Ishikawa (cell line): Measurements from ENCODE around the gene SORCS3.

Source experiments
- CEBPB ChIP-seq: IDR thresholded peaks from 2 replicates; pipeline ENCODE4 v1.6.1; 2012
- CREB1 ChIP-seq: IDR thresholded peaks from 2 replicates; pipeline ENCODE4 v1.6.1; 2012; ENCODE audit warnings: low read depth
- EGR1 ChIP-seq: IDR thresholded peaks from 2 replicates; pipeline ENCODE4 v1.6.1; 2012
- EP300 ChIP-seq: IDR thresholded peaks from 2 replicates; pipeline ENCODE4 v1.6.1; 2012; ENCODE audit warnings: borderline replicate concordance
- FOXM1 ChIP-seq: IDR thresholded peaks from 2 replicates; pipeline ENCODE4 v1.6.1; 2012; ENCODE audit warnings: low read depth, borderline replicate concordance
- MAX ChIP-seq: IDR thresholded peaks from 2 replicates; pipeline ENCODE4 v1.6.1; 2012
- RAD21 ChIP-seq: IDR thresholded peaks from 2 replicates; pipeline ENCODE4 v1.6.1; 2012; ENCODE audit warnings: low read depth
- REST ChIP-seq: IDR thresholded peaks from 2 replicates; pipeline ENCODE4 v1.6.1; 2012; ENCODE audit warnings: low read depth, mild to moderate bottlenecking
- TAF1 ChIP-seq: IDR thresholded peaks from 2 replicates; pipeline ENCODE4 v1.6.1; 2012; ENCODE audit warnings: low read depth, mild to moderate bottlenecking
- TEAD4 ChIP-seq: IDR thresholded peaks from 2 replicates; pipeline ENCODE4 v1.6.1; 2012

- TF ChIP-seq REST (no peak), EP300 (no peak), RAD21 (no peak), FOXM1 (no peak), TEAD4 (no peak), TAF1 (no peak), EGR1 (no peak), CREB1 (no peak), MAX (no peak), CEBPB (no peak)
Observed at GRCh38 chr10:104778371-104778770, 137.3 kb downstream of the SORCS3 start.
